Measurements from ENCODE around the gene POMGNT2.

Gene POMGNT2

GRCh38 chr3:43105596-43106292 is at the start of gene POMGNT2:
Gene POMGNT2 (minus strand): TSS chr3:43106079. CDS start chr3:43081431, 24,648 bp downstream.
- FAIRE-seq = no peak

- FAIRE-seq = no peak
Measured at GRCh38 chr3:43154980-43155379, 49.1 kb upstream of the POMGNT2 start.

GRCh38 chr3:43153216-43154083 is 47.6 kb upstream of the POMGNT2 start:
- FAIRE-seq = no peak

- no peak for FAIRE-seq
Measured at GRCh38 chr3:43152649-43153048, 46.8 kb upstream of the POMGNT2 start.

- no peak for FAIRE-seq
Measured at GRCh38 chr3:43148033-43148432, 42.2 kb upstream of the POMGNT2 start.

- no peak for FAIRE-seq
Measured at GRCh38 chr3:43146599-43146998, 40.7 kb upstream of the POMGNT2 start.

- FAIRE-seq = no peak
Measured at GRCh38 chr3:43144761-43145490, 39.0 kb upstream of the POMGNT2 start.

- no peak for FAIRE-seq
Measured at GRCh38 chr3:43142472-43142871, 36.6 kb upstream of the POMGNT2 start.

GRCh38 chr3:43138488-43139231 is 32.8 kb upstream of the POMGNT2 start:
- no peak for FAIRE-seq

- no peak for FAIRE-seq
Measured at GRCh38 chr3:43132870-43133636, 27.2 kb upstream of the POMGNT2 start.

GRCh38 chr3:43132193-43132592 is 26.3 kb upstream of the POMGNT2 start:
- FAIRE-seq = no peak

- no peak for FAIRE-seq
Measured at GRCh38 chr3:43128464-43128863, 22.6 kb upstream of the POMGNT2 start.

- no peak for FAIRE-seq
Measured at GRCh38 chr3:43126536-43126935, 20.7 kb upstream of the POMGNT2 start.

GRCh38 chr3:43123895-43124294 is 18.0 kb upstream of the POMGNT2 start:
- no peak for FAIRE-seq

- FAIRE-seq = no peak
Measured at GRCh38 chr3:43120937-43121336, 15.1 kb upstream of the POMGNT2 start.

- FAIRE-seq = no peak
Measured at GRCh38 chr3:43117257-43117656, 11.4 kb upstream of the POMGNT2 start.

GRCh38 chr3:43113671-43114070 is 7.8 kb upstream of the POMGNT2 start:
- FAIRE-seq = no peak

- no peak for FAIRE-seq
Measured at GRCh38 chr3:43106293-43106628, 382 bp upstream of the POMGNT2 start.

- FAIRE-seq = no peak
Measured at GRCh38 chr3:43104660-43105595, 951 bp downstream of the POMGNT2 start.

- FAIRE-seq = no peak
Measured at GRCh38 chr3:43104039-43104438, 1.8 kb downstream of the POMGNT2 start.

All from TTC549 (cell line).